Measurements from ENCODE around the gene SGCD. TPM values are rescaled to one million over a fixed set of nuclear protein-coding genes. Genes with fewer than 3 reads are reported as not detected.

Gene SGCD
- total RNA-seq, 2 experiments from 2014 or later = not detected

DNA sequence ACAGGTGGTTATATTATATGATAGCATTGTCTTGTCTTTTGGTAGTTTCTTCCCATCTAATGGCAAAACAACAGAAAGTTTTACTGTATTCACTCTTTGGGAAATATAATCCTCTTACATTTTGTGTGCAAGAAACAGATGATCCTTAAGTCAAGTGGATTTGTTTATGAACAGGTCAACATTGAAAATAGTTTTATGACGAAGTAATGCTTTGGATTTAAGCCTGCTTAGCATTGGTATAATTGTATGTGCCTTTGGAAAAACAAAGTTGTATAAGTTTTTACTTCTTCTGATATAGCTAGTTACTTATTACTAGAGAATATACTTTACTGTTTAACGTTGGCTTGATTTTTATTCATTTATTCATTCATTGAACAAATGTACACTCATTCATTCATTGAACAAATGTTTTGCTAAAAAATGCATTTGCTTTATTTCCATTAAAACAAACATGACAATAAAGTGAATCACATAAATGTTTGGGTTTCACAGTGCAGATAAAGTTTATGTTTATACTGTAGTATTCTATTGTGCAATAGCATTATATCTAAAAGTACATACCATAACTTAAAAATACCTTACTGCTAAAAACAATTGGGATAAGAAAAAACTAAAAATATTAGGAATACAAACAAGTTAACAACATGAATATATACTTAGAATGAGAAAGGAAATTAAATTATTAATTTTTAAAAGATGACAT is 12.3 kb downstream of the SGCD start:
- POLR2A ChIA-PET = no interaction called here
- Histone ChIP-seq H3K9me3 (ENCODE audit: low read length) (no peaks in the 10 kb centered on the region), H2AFZ (ENCODE audit: low read length) (no peak overlapping the region), H3K9me2 (ENCODE audit: insufficient read depth, low read length) (no peaks in the 10 kb centered on the region), H3K79me2 (ENCODE audit: insufficient read depth, low read depth, low read length) (no peaks in the 10 kb centered on the region), H3K4me3 (ENCODE audit: low read depth, low read length, poor library complexity, severe bottlenecking) (no peak overlapping the region), H3K4me2 (ENCODE audit: low read length) (no peak overlapping the region), H4K20me1 (ENCODE audit: insufficient read depth, low read length) (no peaks in the 10 kb centered on the region), H3K4me1 (ENCODE audit: insufficient read depth, low read length, poor library complexity, severe bottlenecking) (no peaks in the 10 kb centered on the region), H3K36me3 (ENCODE audit: insufficient read depth, low read length) (no peaks in the 10 kb centered on the region), H3K27ac (ENCODE audit: low read depth, low read length, poor library complexity, severe bottlenecking) (no peak overlapping the region)
- BruUV-seq (replicated peaks) = no TSS peak
- DNase-seq (ENCODE audit: low spot score) = no peak
- intact Hi-C loops (cut with micrococcal nuclease; ENCODE audit: unreplicated experiment) = no loop called here
- TF ChIP-seq EZH2phosphoT487 (IDR thresholded peaks at IDR 0.05; ENCODE audit: borderline replicate concordance, low read depth, low read length) = no peak
- TF ChIP-seq, protein P1, sequence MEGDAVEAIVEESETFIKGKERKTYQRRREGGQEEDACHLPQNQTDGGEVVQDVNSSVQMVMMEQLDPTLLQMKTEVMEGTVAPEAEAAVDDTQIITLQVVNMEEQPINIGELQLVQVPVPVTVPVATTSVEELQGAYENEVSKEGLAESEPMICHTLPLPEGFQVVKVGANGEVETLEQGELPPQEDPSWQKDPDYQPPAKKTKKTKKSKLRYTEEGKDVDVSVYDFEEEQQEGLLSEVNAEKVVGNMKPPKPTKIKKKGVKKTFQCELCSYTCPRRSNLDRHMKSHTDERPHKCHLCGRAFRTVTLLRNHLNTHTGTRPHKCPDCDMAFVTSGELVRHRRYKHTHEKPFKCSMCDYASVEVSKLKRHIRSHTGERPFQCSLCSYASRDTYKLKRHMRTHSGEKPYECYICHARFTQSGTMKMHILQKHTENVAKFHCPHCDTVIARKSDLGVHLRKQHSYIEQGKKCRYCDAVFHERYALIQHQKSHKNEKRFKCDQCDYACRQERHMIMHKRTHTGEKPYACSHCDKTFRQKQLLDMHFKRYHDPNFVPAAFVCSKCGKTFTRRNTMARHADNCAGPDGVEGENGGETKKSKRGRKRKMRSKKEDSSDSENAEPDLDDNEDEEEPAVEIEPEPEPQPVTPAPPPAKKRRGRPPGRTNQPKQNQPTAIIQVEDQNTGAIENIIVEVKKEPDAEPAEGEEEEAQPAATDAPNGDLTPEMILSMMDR (conservative IDR thresholded peaks at IDR 0.05; ENCODE audit: low read length) = no peak
- CTCF ChIA-PET (ENCODE audit: unreplicated experiment) = no interaction called here

DNA sequence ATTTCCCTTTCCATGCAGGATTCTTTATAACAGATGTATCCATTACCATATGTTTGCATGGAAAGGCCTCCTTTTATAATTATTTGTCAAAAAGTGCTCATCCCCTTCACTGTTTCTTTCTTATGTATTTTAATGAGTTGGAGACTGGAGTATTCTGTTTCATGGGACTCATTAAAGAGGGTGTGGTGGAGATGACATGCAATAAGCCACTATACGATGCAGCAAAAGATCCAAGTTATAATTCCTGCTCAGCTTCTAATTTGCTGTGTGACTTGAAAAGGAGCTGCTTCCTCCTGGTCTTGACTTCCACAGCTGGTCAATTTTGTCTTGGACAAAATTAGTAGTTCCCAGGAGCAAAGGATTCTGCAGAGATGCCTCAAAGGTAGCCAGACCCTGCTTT is 13.9 kb downstream of the SGCD start:
- POLR2A ChIA-PET = interaction anchor here (0.7 kb wide), 1 partner anchor 425 kb away, joined by 3 read pairs; no protein-coding TSS in a partner anchor
- BruUV-seq (replicated peaks) = no TSS peak
- Histone ChIP-seq H3K9me2 (ENCODE audit: insufficient read depth, low read length) (no peaks in the 10 kb centered on the region), H4K20me1 (ENCODE audit: insufficient read depth, low read length) (no peaks in the 10 kb centered on the region), H3K4me2 (ENCODE audit: low read length) (no peak overlapping the region), H3K4me1 (ENCODE audit: insufficient read depth, low read length, poor library complexity, severe bottlenecking) (no peaks in the 10 kb centered on the region), H3K36me3 (ENCODE audit: insufficient read depth, low read length) (no peaks in the 10 kb centered on the region), H3K27ac (ENCODE audit: low read depth, low read length, poor library complexity, severe bottlenecking) (no peak overlapping the region), H3K9me3 (ENCODE audit: low read length) (no peaks in the 10 kb centered on the region), H2AFZ (ENCODE audit: low read length) (no peak overlapping the region), H3K79me2 (ENCODE audit: insufficient read depth, low read depth, low read length) (no peaks in the 10 kb centered on the region), H3K4me3 (ENCODE audit: low read depth, low read length, poor library complexity, severe bottlenecking) (no peak overlapping the region)
- CTCF ChIA-PET (ENCODE audit: unreplicated experiment) = no interaction called here
- no peak for DNase-seq (ENCODE audit: low spot score)
- no peak for TF ChIP-seq EZH2phosphoT487 (IDR thresholded peaks at IDR 0.05; ENCODE audit: borderline replicate concordance, low read depth, low read length)
- TF ChIP-seq, protein P1 (conservative IDR thresholded peaks at IDR 0.05; ENCODE audit: low read length) = no peak
- intact Hi-C loops (cut with micrococcal nuclease; ENCODE audit: unreplicated experiment) = no loop called here

DNA sequence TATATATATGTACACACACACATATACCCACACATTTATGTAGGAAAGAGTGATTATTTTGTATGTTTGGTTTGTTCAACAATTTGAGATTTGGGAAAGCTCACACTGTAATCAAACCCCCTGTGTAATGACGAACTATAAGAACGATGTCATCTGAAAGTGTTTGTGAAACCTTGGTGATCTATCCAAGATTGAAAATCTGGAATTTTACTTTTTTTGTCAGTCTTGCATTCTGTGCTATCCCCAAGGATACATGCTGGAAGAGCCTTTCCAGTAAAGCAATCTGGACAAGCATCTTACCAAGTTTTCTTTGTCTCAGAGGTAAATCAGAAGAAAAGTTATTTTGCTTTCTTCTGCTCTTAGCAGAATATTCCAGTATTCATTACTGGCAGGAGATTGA is 23.3 kb downstream of the SGCD start:
- H3K9me3 ChIP-seq (ENCODE audit: low read length) = no peaks in the 10 kb centered on the region
- intact Hi-C loops (cut with micrococcal nuclease; ENCODE audit: unreplicated experiment) = no loop called here
- no peak overlapping the region for H3K4me3 ChIP-seq (ENCODE audit: low read depth, low read length, poor library complexity, severe bottlenecking)
- no peak for TF ChIP-seq EZH2phosphoT487 (IDR thresholded peaks at IDR 0.05; ENCODE audit: borderline replicate concordance, low read depth, low read length)
- TF ChIP-seq, protein P1 (conservative IDR thresholded peaks at IDR 0.05; ENCODE audit: low read length) = no peak
- H3K27ac ChIP-seq (ENCODE audit: low read depth, low read length, poor library complexity, severe bottlenecking) = no peak overlapping the region
- H3K4me2 ChIP-seq (ENCODE audit: low read length) = no peak overlapping the region
- no peaks in the 10 kb centered on the region for H3K36me3 ChIP-seq (ENCODE audit: insufficient read depth, low read length)
- no peaks in the 10 kb centered on the region for H4K20me1 ChIP-seq (ENCODE audit: insufficient read depth, low read length)
- H3K79me2 ChIP-seq (ENCODE audit: insufficient read depth, low read depth, low read length) = no peaks in the 10 kb centered on the region
- no peak for DNase-seq (ENCODE audit: low spot score)
- POLR2A ChIA-PET = no interaction called here
- no TSS peak for BruUV-seq (replicated peaks)
- H2AFZ ChIP-seq (ENCODE audit: low read length) = no peak overlapping the region
- no peaks in the 10 kb centered on the region for H3K4me1 ChIP-seq (ENCODE audit: insufficient read depth, low read length, poor library complexity, severe bottlenecking)
- CTCF ChIA-PET (ENCODE audit: unreplicated experiment) = no interaction called here
- H3K9me2 ChIP-seq (ENCODE audit: insufficient read depth, low read length) = no peaks in the 10 kb centered on the region

All from OCI-LY7 (cell line).